Measurements from ENCODE around the gene HTATIP2.
"Not testable (repeated sequence)": the region's sequence is repeated elsewhere in the genome, so short reads cannot be mapped to it uniquely, and the experiment has no call there.

Gene HTATIP2

DNA sequence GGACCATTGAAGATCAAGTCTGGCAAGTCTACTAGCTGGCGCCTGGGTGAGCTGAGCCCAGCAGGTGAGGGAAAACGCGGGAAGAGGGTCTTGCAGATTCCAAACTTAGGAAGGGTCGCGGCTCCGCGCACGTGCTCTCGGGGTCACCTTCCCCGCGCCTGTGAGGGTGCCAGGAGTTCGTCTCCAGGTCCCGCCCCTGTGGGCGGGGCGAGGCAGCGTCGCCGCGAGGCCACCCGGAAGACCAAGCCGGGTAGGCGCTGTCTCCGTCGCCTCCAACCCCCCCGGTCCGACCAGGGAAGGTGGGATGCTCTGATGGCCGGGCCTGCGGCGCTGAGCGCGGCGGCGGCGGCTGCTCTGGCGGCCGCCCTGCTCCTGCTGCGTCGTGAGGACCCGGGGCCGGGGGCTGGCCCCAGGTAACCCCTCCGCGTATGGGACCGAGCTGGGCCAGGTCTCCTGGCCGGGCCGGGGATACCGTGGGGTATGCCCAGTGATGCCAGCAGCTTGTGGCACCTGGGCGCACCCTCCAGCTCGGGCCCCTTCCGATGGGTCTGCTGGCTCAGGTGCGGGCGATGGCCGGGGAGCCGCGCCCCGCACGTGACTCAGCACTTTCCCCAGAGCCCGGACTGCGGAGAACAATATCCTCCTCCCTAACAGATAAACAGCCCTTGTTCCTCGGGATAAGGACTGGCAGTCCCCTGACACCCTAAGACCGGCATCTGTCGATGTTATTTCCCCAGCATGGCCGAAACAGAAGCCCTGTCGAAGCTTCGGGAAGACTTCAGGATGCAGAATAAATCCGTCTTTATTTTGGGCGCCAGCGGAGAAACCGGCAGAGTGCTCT lies at the start of gene HTATIP2:
Gene HTATIP2 (plus strand): TSS at position 215 of the 841 bp plus-strand sequence. CDS start 524 bp downstream, at position 739.
- in situ Hi-C loops (cut with MboI; ENCODE audit: low sequenced_read_pairs), result no loop called here

DNA sequence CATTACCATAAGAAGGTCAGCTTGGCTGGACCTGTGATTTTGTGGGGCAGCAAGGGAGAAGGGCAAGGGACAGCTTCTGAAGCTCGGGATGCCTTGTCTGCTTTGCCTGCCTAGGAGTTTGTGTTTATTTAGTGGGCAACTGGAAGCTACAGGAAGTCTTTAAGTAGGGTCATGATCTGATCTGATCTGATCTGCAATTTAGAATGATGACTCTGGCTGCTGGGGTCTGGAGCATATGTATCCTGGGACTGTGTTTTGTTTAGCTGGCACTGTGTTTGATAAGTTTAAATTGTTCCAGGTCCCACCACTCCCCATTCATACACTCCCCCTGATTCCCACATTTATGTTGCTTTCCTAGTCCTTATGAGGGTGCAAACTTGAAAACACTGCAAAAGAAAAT lies 47.7 kb upstream of the HTATIP2 start:
- in situ Hi-C loops (cut with MboI; ENCODE audit: low sequenced_read_pairs), result no loop called here

DNA sequence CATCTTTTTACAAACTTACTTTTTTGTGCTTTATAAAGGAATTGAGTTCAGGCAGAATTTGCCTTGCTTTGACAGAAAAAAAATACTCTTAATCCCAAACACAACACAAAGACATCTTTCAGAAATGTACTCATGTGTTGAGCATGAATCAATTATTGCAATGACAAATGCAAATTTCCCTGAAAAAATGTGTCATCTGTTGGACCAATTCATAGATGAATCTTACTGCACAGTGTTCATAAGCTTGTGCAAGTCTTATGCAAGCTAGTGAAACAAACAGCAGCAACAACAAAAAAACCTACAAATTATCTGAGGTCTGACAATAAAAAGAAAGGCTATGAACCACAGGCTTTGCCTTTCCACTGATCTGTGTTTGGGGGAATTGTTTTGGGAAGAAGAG lies 42.3 kb upstream of the HTATIP2 start:
- in situ Hi-C loops (cut with MboI; ENCODE audit: low sequenced_read_pairs), result no loop called here

DNA sequence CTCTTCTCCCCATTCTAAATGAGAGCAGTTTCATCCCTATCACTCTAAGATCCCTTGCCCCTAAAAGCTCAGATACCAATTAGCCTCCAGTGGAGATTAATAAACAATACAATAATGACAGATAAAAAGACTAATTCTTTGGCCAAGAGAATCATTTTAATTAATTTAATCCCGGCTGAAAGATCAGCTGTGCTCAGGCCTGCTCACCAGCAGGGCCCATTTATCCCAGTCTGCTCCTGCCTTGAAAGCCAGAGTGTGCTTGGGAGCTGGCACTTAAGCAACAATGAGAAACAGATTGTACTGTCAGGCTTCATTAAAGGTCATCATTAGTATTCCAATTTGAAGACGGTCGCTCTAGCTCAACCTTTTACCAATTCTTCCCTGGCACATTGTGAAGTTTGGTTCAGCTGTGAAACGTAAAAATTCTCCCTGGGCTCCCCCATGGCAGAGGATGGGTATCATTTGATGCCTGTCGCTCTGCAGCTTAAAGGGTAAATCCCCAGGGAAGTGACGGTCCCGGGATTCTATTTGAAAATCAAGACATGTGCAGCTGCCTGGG lies 36.1 kb upstream of the HTATIP2 start:
- in situ Hi-C loops (cut with MboI; ENCODE audit: low sequenced_read_pairs), result no loop called here

DNA sequence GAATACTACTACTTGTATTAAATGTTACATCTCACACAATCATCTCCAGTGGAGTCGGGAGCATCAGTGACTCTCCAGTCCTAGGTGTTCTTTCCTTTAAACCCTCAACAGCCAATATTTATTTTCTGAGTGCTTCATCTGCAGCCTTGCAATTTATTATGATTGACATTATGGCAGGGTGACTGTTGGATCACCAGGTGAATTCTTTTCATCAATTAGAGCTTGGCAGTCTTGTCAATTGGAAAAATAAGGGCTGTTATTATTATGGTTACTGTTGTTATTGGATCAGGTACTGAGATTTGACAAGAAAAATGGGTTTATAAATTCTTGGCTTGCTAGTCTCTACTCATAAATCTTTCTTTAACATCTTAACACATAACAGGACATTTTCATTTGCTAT lies 27.5 kb upstream of the HTATIP2 start:
- in situ Hi-C loops (cut with MboI; ENCODE audit: low sequenced_read_pairs), result no loop called here

DNA sequence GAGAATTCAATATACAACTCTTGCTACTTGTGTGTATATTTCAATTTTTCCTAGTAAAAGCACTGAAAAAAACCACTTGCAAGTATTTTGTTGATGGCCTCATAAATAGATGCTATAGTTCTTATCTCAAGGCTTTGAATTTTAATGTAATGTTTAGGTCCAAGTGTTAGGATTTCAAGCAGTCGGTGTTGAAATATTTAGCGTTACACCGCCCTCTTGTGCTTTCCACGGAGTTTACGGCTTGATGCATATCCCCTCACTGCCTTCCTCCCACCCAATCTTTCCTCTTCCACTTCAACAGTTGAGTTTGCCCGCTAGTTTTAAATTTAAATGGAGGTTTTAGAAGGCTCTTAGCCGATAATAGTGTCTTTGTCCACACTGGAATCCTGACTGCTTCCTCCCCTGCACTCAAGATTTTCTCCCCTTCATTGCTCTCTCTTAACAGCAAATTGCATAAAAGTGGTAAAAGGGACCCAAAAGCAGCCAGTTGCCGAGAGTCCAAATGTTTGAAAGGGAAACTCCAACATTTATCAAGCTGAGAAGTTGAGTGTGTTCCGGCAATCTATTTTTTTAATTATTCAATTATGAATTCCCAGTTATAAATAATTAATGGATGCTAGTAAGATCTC lies 25.9 kb upstream of the HTATIP2 start:
- in situ Hi-C loops (cut with MboI; ENCODE audit: low sequenced_read_pairs), result no loop called here

DNA sequence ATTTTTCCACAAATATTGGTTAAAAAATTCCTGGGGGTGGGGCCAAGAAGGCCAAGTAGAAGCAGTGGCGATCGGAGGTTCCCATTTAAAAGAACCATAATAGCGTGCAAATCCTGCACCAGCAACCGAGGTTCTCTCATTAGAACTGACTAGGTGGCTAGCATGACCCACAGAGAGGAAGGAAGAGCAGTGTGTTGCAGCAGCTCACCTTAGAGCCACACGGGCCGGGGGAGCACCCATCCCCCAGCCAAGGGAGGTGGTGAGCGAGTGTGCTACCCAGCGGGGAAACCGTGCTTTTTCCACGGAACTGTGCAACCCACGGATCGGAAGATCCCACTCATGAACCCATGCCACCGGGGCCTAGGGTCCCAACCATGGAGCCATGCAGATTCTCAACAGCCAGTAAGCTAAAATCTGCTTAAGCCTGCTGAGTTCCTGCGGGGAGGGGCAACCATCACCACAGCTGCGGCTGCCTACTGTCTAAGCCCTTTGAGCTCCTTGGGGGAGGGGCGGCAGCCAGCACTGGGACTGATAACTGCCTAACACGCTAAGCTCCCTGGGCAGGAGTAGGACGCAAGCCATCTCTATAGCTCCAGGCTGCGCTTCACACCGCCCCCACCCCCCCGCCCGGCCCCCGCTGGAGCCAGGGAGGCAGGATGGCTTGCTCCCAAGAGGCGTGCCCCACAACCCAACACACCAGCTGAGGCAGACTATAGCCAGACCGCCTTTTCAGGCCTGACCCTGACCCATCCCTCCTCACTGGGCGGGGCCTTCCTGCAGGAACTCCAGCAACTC lies 21.0 kb upstream of the HTATIP2 start:
- in situ Hi-C loops (cut with MboI; ENCODE audit: low sequenced_read_pairs), result no loop called here

DNA sequence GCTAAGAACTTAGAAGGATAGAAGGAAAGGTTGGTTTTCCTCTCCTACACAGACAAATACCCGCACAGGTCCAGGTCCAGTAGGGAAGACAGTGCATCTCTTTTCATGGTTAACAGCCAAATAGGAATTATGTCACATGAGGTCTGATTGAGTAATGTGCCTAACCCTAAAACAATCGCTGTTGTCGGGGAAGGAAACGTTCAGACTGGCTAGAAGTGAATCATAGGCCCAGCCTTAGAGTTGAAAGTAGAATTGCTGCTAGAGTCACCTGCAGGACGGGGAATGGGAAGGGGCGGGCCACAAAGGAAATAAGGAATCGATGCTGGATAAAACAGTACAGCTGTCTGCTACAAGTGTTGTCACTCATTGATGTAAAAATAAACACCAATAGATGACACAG lies 12.4 kb upstream of the HTATIP2 start:
- in situ Hi-C loops (cut with MboI; ENCODE audit: low sequenced_read_pairs), result no loop called here

DNA sequence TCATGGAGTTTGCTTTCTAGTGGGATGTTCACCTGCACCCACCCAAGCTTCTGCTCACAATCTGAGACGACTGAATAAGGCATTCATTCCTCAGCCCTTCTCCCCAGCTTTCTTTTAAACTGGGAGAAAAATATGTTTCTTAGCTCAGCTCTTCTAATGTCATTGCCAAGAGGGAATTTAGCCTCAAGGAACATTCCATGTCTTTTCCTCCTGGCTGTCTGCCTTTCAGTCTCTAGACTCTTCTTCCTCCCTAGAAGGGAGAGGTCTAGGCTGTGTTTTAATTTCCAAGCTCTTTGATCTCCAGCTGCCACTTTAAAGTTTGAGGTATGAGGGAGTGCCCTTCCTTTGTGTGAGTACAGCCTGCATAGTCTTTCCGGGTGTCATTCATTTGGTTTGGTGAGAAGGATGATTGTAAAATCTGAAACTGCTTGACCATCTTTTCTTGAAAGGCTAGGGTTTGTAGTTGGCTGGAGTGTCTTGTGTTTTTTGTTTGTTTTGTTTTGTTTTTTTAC lies 11.7 kb upstream of the HTATIP2 start:
- in situ Hi-C loops (cut with MboI; ENCODE audit: low sequenced_read_pairs), result no loop called here

DNA sequence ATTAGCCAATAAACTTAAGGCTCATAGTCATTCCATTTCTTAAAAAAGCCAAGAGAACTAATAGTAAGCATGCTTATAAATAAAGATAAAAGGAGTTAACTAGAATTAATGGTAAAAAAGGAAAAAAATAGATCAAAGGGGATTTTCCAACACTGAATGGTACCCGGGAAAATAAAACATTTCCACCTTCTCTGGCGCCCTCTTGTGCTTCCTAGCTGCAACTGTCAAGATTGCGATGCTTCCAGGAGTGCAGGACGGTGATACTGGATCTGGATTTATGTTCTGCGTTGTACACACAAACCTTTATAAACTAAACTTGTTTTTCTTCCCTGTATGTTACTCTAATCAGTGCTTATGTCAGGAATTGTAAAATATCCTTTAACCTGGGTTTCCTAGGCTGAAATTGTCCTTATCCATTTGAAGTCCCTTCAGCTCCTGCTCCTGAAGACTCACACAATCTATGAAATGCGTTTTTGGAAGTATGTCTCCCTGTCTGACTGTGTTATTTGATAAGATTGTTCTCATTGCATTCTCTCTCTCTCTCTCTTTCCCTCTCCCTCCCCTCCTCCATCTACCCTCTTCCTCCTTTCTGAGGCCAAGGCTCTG lies 9.6 kb upstream of the HTATIP2 start:
- in situ Hi-C loops (cut with MboI; ENCODE audit: low sequenced_read_pairs), result no loop called here

DNA sequence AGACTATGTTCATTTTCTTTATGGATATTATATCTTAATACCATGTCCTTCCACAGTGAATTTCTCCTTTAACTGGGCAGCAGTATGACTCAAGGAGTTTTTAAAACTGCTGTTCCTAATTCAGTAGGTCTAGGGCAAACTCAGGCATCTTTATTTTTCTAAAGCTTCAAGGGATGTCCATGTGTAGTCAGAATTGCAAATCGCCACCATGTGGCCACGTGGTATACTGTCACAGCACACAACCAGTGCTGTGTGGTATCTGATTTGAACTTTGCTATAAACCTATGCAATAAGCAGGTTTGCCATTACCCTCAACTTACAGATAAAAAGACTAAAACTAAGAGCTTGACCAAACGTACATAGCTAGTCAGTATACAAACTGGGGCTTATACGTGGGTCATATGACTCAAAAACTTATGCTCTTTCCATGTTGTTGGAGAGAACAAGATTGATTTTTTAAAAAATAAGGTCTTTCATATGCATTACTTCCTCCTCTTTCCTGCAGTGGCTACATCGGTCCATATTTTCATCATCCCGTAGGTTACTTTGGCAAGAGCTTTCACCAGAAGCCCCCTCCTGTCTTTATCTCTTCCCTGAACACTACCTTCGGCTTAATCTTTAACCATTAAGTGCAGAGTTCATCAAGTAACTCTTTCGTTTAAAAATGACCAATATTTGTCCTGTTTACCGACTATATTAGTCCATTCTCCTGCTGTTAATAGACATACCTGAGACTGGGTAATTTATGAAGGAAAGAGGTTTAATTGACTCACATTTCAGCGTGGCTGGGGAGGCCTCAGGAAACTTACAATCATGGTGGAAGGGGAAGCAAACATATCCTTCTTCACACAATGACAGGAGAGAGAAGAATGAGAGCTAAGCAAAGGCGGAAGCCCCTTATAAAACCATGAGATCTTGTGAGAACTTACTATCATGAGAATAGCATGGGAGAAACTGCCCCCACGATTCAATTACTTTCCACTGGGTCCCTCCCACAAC lies 8.0 kb upstream of the HTATIP2 start:
- in situ Hi-C loops (cut with MboI; ENCODE audit: low sequenced_read_pairs), result no loop called here

DNA sequence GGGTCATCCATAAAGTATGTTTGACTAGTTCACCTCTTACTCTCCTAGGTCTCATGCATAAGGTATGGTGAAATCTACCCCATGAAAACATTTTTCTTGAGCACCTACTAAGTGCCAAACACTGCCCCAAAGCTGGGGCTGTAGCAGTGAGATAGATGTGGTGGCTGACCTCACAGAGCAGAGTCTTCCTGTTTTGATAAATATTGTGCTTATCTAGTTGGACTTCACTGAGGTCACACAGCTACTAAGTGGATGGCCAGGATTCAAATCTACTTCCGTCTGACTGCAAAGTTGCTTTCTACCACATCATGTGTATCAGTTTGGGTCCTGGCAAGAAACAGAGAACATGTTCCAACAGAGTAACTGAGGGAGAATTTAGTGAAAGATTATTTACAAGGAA lies 6.4 kb upstream of the HTATIP2 start:
- in situ Hi-C loops (cut with MboI; ENCODE audit: low sequenced_read_pairs), result no loop called here

DNA sequence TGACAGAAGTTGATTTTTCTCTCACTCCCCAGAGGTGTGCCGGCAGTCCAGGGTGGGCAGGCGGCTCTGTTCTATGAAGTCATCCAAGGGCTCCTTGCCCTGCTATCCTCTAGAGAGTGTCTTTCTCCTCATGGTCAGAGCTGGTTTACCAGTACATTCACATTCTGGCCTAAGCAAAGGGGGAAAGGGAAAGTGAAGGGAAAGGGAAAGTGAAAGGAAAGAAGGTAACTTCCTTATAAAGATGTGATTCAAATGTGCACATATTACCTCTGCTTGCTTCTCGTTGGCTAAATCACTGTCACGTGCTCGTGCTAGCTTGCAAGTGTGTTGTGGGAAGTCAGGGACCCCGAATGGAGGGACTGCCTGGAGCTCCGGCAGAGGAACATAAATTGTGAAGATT lies 2.9 kb upstream of the HTATIP2 start:
- in situ Hi-C loops (cut with MboI; ENCODE audit: low sequenced_read_pairs), result no loop called here

DNA sequence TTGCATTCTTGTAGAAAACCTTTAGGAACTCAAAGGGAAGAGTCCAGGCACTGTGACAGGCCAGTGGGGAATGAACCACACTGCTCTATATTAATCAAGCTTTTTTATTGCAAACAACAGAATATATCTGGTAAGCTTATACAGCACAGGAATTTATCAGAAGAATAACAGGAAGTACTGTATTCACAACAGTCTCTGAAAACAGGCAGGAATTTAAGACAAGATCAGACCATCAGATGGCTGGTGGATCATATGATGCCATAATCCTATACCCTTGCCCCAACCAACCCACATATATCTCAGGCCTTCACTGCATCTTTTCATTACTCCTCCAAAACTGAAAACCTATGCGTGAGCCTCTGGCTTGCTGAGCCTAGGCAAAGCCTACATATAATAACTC lies 1.0 kb upstream of the HTATIP2 start:
- in situ Hi-C loops (cut with MboI; ENCODE audit: low sequenced_read_pairs), result no loop called here

DNA sequence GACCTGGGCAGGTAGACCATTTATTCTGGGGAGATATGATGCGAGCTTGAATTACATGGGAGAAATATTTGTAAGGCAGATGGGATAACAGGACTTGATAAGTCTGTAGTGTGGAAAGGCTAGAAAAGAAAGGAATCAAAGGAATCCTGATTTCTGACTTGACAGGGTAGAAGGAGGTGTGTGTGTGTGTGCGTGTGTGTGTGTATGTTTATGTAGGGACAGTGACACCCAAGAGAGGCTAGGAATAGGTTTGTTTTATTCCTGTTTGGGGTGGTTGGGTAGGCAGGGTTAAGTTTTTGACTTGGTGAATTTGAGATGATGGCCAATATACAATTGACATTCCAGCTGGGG lies 390 bp upstream of the HTATIP2 start:
- in situ Hi-C loops (cut with MboI; ENCODE audit: low sequenced_read_pairs), result no loop called here

DNA sequence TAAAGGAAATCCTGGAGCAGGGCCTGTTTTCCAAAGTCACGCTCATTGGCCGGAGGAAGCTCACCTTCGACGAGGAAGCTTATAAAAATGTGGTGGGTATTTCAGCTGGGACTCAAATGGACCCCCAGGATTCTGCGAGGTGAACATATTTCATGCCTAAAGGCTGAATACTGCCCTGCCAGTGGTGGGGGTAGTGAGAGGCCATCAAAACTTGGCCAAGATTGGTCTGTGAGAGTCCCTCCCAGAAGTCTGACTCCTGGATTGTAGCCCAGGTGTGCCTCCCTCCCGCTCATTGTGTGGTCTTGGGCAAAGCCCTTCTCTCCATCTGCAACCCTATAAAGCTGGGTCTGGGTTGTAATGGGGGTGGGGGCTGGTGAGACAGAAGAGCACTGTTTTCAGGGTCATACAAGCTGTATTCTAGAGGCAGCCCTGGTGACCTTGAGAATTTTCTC lies 853 bp downstream of the HTATIP2 start:
- in situ Hi-C loops (cut with MboI; ENCODE audit: low sequenced_read_pairs), result no loop called here

DNA sequence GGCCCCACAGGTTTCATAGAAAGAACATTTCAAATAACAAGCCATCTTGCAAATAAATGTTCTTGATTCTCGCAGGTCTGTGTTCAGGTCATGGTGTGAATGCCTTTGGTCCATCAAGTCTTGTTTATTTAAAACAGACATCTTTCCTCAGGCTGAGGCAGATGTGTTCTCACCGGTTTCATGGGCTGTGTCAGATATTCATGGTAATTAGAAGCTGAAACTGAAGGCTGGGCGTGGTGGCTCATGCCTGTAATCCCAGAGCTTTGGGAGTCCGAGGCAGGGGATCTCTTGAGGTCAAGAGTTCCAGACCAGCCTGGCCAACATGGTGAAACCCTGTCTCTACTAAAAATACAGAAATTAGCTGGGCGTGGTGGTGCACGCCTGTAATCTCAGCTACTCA lies 2.0 kb downstream of the HTATIP2 start:
- in situ Hi-C loops (cut with MboI; ENCODE audit: low sequenced_read_pairs), result not testable (repeated sequence)

DNA sequence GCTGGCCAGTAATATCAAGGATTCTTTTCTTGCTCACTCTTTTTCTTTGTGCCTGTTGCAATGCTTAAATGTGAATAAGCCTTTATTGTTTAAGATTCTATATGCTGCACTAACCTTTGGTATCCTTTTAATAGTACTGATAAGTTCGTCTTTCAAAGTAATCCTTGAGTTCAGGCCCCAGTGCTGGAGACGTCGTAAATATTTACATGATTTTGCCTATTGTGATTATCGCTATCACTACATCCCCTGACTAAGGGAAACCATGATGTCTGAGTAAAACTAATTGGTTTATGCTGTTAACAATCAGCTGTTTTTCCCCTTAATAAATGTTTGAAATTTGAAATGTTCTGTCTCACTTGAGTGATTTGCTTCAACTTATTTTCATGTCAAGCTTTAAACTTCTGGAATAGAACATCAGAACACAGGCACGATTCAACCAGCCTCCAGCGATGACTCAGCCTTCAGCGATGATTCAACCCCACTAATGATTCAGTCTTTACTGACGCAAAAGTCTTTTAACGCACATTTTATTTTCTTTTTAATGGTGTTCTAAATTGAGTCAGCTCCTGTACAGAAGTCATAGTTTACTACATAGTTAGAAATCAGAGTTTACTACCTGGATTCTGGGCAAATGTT lies 3.9 kb downstream of the HTATIP2 start:
- in situ Hi-C loops (cut with MboI; ENCODE audit: low sequenced_read_pairs), result no loop called here

DNA sequence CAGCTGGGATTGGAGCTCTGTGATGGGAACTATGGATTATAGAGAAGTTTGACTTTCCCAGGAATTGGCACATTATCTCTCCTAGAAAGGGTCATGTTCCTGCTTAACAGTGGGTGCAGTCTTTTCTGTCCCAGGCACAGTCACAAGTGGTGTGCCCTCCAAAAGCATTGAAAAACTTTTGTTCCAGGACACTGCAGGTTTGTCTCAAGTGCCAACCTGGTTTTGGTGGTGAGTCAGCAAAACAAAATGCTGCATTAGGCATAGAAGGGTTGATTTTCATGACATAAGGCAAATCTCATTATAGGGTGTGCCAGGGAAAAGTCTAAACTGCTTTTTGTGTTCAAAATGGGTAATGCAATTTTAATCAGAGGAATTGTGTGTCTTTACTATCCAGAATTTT lies 4.9 kb downstream of the HTATIP2 start:
- in situ Hi-C loops (cut with MboI; ENCODE audit: low sequenced_read_pairs), result no loop called here

Data from hTERT RPE-1 (cell line).